NK-92 treated with Interleukin-12 subunit alpha and Interleukin-12 subunit beta, amount 100 ng/mL, for 24 hours (cell line): ENCODE data around the gene TMEM117.
"Not testable (repeated sequence)": the region's sequence is repeated elsewhere in the genome, so short reads cannot be mapped to it uniquely, and the experiment has no call there.

Experiments
- DNase-seq: peaks from one replicate; lab custom pipeline; 2025; lab: John Stamatoyannopoulos, UW

Gene TMEM117

GRCh38 chr12:44296624-44297197 lies 460.8 kb downstream of the TMEM117 start:
- no peak for DNase-seq

DNA sequence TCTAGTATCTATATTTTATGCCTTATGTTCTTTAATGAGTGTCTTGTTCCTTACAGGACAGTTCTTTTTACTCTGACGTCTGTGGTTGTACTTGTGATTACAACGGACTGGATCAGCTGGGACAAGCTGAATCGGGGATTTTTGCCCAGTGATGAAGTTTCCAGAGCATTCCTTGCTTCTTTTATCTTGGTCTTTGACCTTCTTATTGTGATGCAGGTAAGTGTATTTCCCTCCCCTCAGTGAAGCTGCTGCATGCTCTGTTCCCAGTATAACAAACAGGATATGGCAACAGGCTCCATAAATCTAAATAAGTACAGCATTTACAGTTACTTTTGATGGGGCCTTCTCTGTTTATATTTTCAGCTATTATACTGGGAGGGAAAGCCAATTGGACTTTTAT lies 463.6 kb downstream of the TMEM117 start:
- DNase-seq, result no peak

- DNase-seq, result no peak
Observed at GRCh38 chr12:44307506-44308168, 471.8 kb downstream of the TMEM117 start.

DNA sequence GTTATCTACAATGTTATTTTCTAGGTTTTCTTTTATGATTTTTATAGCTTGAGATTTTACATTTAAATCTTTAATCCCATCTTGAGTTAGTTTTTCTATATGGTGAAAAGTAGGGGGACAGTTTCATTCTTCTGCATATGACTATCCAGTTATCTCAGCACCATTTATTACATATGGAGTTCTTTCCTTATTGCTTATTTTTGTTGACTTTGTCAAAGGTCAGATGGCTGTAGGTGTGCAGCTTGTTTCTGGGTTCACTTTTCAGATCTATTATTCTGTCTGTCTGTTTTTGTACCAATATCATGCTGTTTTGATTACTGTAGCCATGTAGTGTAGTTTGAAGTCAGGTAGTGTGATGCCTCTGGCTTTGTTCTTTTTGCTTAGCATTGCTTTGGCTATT lies 477.3 kb downstream of the TMEM117 start:
- no peak for DNase-seq

DNA sequence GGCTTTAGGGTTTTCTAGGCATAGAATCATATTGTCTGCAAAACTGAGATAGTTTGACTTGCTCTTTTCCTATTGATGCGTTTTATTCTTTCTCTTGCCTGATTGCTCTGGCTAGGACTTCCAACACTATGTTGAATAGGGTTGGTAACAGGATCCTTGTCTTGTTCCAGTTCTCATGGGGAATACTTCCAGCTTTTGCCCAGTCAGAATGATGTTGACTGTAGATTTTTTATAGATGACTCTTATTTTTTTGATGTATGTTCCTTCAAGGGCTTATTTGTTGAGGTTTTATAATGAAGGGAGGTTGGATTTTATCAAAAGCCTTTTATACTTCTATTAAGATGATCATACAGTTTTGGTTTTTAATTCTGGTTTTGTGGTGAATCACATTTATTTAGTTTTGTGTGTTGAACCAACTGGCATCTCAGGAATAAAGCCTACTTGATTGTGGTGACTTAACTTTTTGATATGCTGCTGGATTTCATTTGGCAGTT lies 478.2 kb downstream of the TMEM117 start:
- DNase-seq, result no peak

DNA sequence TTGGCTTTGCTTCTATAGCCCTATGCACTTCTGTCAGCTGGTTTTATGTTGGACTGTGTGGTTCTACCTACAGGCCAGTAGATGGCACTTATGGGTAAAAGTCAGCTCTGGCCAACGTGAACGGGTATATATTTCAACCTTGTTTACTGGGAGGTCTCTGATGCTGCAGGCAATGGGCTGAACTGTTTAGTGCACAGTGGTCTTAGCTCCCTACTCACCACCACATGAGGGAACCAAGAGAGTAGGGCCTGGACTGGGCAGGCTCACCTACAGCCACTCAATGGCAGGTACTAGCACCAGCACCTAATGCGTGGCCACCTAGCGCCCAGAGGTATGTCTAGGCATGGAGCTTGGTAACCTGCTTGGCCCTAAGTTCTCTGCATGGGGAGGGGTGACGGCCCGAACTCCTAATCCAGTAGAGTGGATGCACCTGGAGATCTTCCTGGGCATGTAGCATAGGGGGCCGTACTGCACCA lies 481.8 kb downstream of the TMEM117 start:
- DNase-seq, result no peak

- no peak for DNase-seq
Observed at GRCh38 chr12:44331269-44331668, 495.4 kb downstream of the TMEM117 start.

- no peak for DNase-seq
Observed at GRCh38 chr12:44334347-44334746, 498.5 kb downstream of the TMEM117 start.

DNA sequence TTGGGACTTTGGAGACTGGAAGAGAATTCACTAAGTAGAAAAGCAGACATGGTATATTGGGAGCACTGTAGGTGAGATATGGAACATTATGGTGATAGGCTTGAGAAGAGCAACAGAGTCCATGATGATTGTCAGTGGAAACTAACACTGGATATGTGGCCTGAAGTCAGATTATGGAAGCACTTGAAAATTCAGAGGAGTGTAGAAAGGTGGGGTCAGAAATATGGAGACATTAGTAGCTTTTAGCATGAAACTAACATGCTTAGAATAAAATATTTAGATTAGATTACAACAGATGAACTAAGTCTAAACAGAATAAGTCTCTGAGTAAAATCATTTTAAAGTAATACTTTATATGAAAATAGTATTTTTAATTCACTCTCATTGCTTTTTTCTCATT lies 499.1 kb downstream of the TMEM117 start:
- DNase-seq, result no peak

DNA sequence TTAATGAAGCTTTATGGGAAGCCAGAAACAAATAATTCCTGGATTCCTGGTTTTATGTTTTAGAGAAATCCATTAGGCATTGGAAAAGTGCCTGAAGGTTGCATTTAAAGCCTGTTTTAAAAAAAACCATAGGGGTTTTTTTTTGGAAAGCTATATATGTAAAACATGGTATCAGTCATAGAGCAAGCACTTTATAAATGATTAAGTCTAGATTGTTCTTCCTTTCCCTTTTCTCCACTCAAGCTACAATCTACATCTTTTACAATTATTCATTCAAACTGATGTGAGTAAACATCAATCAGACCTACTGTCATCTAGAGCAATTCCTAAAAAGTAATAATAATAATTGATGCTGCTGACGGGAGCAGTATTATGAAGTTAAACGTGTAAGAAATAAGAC lies 500.7 kb downstream of the TMEM117 start:
- DNase-seq, result no peak

DNA sequence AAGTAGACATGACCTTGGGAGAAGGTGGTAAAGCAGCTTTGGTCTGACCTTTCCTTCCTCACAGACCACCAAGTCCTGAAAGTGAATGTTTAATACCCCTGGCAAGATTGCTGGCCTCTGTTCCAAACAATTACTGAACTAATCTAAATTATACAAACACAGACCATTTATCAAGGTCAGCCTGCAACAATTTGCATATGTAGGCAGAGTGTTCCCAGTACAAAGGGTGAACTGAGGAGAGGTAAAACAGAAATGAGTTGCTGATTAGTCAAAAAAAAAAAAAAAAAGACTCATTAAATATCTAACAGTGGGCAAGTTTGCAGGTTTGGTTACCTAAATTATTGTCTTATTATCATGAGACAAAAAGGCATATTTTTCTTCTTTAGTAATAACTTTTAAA lies 506.5 kb downstream of the TMEM117 start:
- no peak for DNase-seq

DNA sequence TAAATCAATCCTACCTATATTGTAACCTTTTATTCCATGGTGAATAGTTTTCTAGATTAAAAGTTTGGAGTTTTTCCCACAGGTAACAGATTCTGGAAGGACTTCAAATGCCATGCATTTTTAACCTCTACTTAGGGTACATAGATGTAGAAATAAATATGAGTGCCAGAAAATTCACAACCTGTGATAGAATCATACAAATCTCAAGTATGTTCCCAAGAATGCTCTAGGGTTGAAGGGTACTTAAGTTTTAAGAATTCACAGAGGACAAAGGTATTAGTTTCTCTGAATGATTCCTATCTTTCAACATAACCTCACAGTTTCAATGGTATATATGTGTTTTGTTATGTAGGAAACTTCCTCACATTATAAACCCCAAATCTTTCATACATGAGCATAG lies 511.3 kb downstream of the TMEM117 start:
- DNase-seq, result no peak

DNA sequence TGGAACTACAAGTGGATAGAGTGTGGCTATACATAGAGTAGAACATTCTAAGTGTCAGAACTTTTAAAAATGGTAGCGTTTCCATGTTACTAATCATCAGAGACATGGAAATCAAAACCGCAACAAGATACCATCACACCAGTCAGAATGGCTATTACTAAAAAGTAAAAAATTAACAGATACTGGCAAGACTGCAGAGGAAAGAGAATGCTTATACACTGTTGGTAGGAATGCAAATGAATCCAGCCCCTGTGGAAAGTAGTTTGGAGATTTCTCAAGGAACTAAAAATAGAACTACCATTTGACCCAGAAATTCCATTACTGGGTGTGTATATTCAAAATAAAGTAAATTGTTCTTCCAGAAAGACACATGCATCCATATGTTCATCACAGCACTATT lies 521.6 kb downstream of the TMEM117 start:
- DNase-seq, result no peak

DNA sequence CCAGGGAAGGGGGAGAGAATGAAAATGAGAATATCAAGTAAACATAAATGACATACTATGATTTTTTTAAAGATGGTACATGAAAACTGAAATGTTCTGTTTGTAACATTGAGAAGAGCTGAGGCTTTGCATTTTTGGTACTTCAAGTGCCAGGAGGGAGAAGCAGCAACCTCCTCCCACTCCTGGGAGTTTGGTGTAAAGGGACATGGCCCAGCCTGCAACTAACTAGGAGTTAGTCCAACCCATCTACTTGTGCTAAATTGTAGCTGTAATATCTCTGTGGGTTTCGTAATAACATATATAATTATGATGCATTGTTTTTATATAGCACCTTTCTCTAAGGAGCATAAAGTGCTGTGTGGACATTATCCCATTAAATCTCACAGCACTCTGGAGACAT lies 522.8 kb downstream of the TMEM117 start:
- DNase-seq, result no peak

DNA sequence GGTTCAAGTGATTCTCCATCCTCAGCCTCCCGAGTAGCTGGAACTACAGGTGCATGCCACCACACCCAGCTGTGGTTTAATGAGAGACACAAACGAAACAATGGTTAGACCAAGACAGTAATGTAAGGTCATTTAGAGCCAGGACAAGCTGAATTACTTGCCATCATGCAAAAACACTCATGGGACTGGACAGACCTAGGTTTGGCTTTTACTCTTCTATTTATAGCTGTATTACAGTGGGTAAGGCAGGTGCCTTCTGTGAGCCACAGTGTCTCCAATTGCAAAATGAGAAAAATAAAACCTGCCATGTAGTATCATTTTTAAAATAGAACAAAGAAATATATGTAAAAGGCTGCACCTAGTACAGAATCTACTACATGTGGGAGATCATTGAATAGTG lies 527.1 kb downstream of the TMEM117 start:
- DNase-seq, result no peak

GRCh38 chr12:44367136-44367535 lies 531.3 kb downstream of the TMEM117 start:
- no peak for DNase-seq

DNA sequence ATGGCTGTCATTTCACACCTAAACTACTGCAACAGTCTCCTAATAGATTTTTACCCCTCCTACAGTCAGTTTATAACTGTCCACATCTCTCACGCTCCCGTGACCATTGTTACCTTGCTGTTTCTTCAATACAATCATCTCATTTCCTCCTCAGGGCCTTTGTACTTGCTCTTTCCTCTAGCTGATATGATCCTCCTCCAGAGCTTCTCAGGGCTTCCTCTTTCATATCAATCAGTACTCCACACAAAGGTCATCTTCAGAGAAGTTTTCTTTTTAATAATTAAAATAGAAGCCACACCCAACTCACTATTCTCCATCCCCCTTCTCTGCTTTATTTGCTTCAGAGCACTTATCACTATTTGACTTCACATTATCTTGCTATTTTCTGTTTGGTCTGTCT lies 532.0 kb downstream of the TMEM117 start:
- DNase-seq, result no peak

- DNase-seq, result no peak
Observed at GRCh38 chr12:44369998-44370397, 534.1 kb downstream of the TMEM117 start.

GRCh38 chr12:44370982-44371381 lies 535.1 kb downstream of the TMEM117 start:
- DNase-seq, result no peak

GRCh38 chr12:44372259-44372658 lies 536.4 kb downstream of the TMEM117 start:
- DNase-seq, result no peak

- DNase-seq, result no peak
Observed at GRCh38 chr12:44375694-44376093, 539.8 kb downstream of the TMEM117 start.

DNA sequence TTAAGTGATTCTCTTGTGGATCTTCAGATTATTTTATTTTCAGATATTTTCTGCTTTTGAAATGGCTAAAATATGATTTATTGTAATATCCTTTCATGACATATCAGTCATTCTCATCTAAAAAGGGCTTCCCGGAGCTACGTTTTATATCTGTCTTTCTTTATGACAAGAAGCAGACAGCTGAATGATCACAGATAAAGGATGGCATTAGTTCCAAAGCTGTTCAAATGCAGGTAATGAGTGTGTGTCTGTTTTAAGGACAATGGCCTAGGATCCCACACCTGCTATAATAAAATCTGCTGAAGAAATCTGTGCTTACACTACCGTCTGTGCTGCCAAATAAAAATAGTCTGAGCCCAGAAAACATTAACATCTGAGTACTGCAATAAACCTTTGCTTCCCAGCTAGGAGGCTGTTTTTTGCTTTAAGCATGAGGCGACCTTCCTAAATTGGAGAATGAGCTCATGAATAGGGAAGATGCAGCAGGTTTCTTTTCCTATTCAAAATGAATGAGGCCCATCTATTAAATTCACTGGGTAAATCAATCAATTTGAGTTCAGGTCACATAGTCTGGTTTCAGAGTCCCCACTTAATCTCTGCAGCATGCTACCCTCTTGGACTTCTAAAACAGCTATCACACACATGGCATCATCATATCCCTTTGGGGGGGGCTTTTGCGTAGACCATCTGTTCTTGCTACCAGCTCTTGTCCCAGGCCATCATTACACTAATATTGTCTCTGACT lies 541.7 kb downstream of the TMEM117 start:
- DNase-seq, result no peak

DNA sequence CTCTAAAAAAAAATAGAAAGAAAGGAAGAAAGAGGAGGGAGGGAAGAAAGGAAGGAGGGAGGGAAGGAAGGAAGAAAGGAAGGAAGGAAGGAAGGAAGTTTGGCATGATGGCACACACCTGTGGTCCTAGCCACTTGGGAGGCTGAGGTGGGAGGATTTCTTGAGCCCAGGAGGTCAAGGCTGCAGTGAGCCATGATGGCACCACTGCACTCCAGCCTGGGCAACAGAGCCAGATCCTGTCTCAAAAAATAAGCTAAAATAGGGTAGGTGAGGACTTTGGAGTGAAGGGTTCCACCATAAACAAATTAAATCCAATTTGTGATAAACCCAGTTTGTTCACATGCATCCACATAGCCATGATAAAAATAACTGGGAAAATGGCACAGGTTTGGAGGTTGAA lies 543.2 kb downstream of the TMEM117 start:
- not testable (repeated sequence) for DNase-seq
